Astrocyte (in vitro differentiated cells and primary cell): ENCODE measurements around the gene NFS1. TPM values are rescaled to one million over a fixed set of nuclear protein-coding genes. Genes with fewer than 3 reads are reported as not detected.

Experiments
- DNase-seq: peaks from one replicate; pipeline ENCODE4 v3.0.0-alpha.2; 2010; ENCODE audit warnings: low read depth
- FAIRE-seq: peaks from 2 replicates; lab custom pipeline; 2011; peaks lifted over from hg19 to GRCh38; lab: Jason Lieb, UNC
- H2AFZ ChIP-seq: 2 replicates; pipeline ENCODE4 v1.6.0; 2012; ENCODE audit warnings: low read depth, low read length, inconsistent platforms
- H3K27ac ChIP-seq: 2 replicates; pipeline ENCODE4 v1.5.1; 2011; ENCODE audit warnings: low read depth, low read length, inconsistent platforms
- H3K27me3 ChIP-seq: 2 replicates; pipeline ENCODE4 v1.6.0; 2011; ENCODE audit warnings: low read length, inconsistent platforms; ENCODE audit not compliant: insufficient read depth
- H3K36me3 ChIP-seq: 2 replicates; pipeline ENCODE4 v1.5.1; 2011; ENCODE audit warnings: low read length, inconsistent platforms; ENCODE audit not compliant: insufficient read depth
- H3K4me1 ChIP-seq: 2 replicates; pipeline ENCODE4 v1.5.1; 2011; ENCODE audit warnings: low read length, inconsistent platforms; ENCODE audit not compliant: insufficient read depth
- H3K4me2 ChIP-seq: 2 replicates; pipeline ENCODE4 v1.6.0; 2012; ENCODE audit warnings: low read length, inconsistent platforms
- H3K4me3 ChIP-seq: 2 replicates; pipeline ENCODE4 v1.5.1; 2011; ENCODE audit warnings: low read depth, mild to moderate bottlenecking, low read length, inconsistent platforms; ENCODE audit not compliant: insufficient read depth
- H3K79me2 ChIP-seq: 2 replicates; pipeline ENCODE4 v1.6.0; 2012; ENCODE audit warnings: mild to moderate bottlenecking, low read length, inconsistent platforms; ENCODE audit not compliant: insufficient read depth
- H3K9ac ChIP-seq: 2 replicates; pipeline ENCODE4 v1.6.0; 2012; ENCODE audit warnings: mild to moderate bottlenecking, low read length, inconsistent platforms
- H3K9me3 ChIP-seq: 2 replicates; pipeline ENCODE4 v1.5.1; 2012; ENCODE audit warnings: low read depth, mild to moderate bottlenecking, low read length, inconsistent platforms; ENCODE audit not compliant: insufficient read depth
- H4K20me1 ChIP-seq: 2 replicates; pipeline ENCODE4 v1.6.0; 2012; ENCODE audit warnings: low read length, inconsistent platforms; ENCODE audit not compliant: insufficient read depth
- H3K27ac Mint-ChIP-seq: one replicate; pipeline ENCODE4 v1.8.0; 2021; ENCODE audit warnings: mild to moderate bottlenecking, mixed read lengths; ENCODE audit not compliant: unreplicated experiment
- H3K27me3 Mint-ChIP-seq: one replicate; pipeline ENCODE4 v1.8.0; 2021; ENCODE audit warnings: low read depth, mixed read lengths; ENCODE audit not compliant: unreplicated experiment
- H3K36me3 Mint-ChIP-seq: one replicate; pipeline ENCODE4 v1.8.0; 2021; ENCODE audit warnings: low read depth, mixed read lengths; ENCODE audit not compliant: unreplicated experiment
- H3K4me1 Mint-ChIP-seq: one replicate; pipeline ENCODE4 v1.8.0; 2021; ENCODE audit warnings: low read depth, mixed read lengths; ENCODE audit not compliant: unreplicated experiment
- H3K4me3 Mint-ChIP-seq: one replicate; pipeline ENCODE4 v1.8.0; 2021; ENCODE audit warnings: mild to moderate bottlenecking, moderate library complexity, mixed read lengths; ENCODE audit not compliant: unreplicated experiment
- H3K9me3 Mint-ChIP-seq: one replicate; pipeline ENCODE4 v1.8.0; 2021; ENCODE audit warnings: mild to moderate bottlenecking, mixed read lengths; ENCODE audit not compliant: unreplicated experiment
- CTCF ChIP-seq: IDR thresholded peaks from 2 replicates; pipeline ENCODE4 v1.5.1; 2011; ENCODE audit warnings: low read depth, mild to moderate bottlenecking, inconsistent platforms, low read length, moderate library complexity; ENCODE audit not compliant: insufficient read depth
- EZH2 ChIP-seq: IDR thresholded peaks from 2 replicates; pipeline ENCODE4 v1.6.1; 2012; ENCODE audit warnings: mild to moderate bottlenecking, low read length, inconsistent platforms; ENCODE audit not compliant: insufficient read depth
- total RNA-seq: library from RNA; stranded (reverse); gene quantifications from 2 replicates; pipeline ENCODE4 v1.2.1, GENCODE V29; 2021

Gene NFS1
- total RNA-seq, 1 donor from 2014 or later = 30.3 TPM

- H3K4me3 Mint-ChIP-seq = peak overlapping the region; percentile 75
Observed at GRCh38 chr20:35619196-35620095, 79.7 kb downstream of the NFS1 start.

GRCh38 chr20:35618263-35619131 is 80.7 kb downstream of the NFS1 start:
- Histone ChIP-seq H3K4me1 (peaks cover 28% of the 10 kb centered on the region), H3K79me2 (no peaks in the 10 kb centered on the region), H3K9me3 (no peaks in the 10 kb centered on the region), H2AFZ (peak overlapping the region; percentile 16), H4K20me1 (peaks cover 11% of the 10 kb centered on the region), H3K4me2 (peak overlapping the region; percentile 89), H3K27ac (no peak overlapping the region), H3K9ac (peak overlapping the region; percentile 65), H3K27me3 (no peaks in the 10 kb centered on the region), H3K36me3 (peaks cover 7% of the 10 kb centered on the region), H3K4me3 (peak overlapping the region; percentile 51)
- peak; percentile 8 for DNase-seq
- Mint-ChIP-seq H3K4me3 (peak overlapping the region; percentile 89), H3K9me3 (no peaks in the 10 kb centered on the region), H3K27ac (no peak overlapping the region), H3K36me3 (peaks cover 4% of the 10 kb centered on the region), H3K27me3 (peaks cover 6% of the 10 kb centered on the region), H3K4me1 (no peaks in the 10 kb centered on the region)
- no peak for TF ChIP-seq EZH2
- no peak for TF ChIP-seq CTCF
- FAIRE-seq = no peak

More at GRCh38 chr20:35619196-35620095, 79.7 kb downstream of the NFS1 start:
- Mint-ChIP-seq H3K27me3 (no peaks in the 10 kb centered on the region), H3K4me1 (no peaks in the 10 kb centered on the region), H3K9me3 (no peaks in the 10 kb centered on the region), H3K36me3 (peaks cover 4% of the 10 kb centered on the region), H3K27ac (no peak overlapping the region)
- H3K27ac ChIP-seq = no peak overlapping the region
- peak overlapping the region; percentile 89 for H3K4me2 ChIP-seq
- H3K9me3 ChIP-seq = no peaks in the 10 kb centered on the region
- TF ChIP-seq EZH2 (no peak), CTCF (peak; percentile 28)
- peak overlapping the region; percentile 50 for H3K4me3 ChIP-seq
- peaks cover 7% of the 10 kb centered on the region for H3K36me3 ChIP-seq
- no peaks in the 10 kb centered on the region for H3K79me2 ChIP-seq
- FAIRE-seq (no peak), DNase-seq (peak; percentile 59)
- H3K9ac ChIP-seq = peak overlapping the region; percentile 65
- H3K27me3 ChIP-seq = no peaks in the 10 kb centered on the region
- H4K20me1 ChIP-seq = peaks cover 11% of the 10 kb centered on the region
- H3K4me1 ChIP-seq = peaks cover 28% of the 10 kb centered on the region
- peak overlapping the region; percentile 37 for H2AFZ ChIP-seq

Other genes with a start within 250 kb of the NFS1 start
- gene CEP250, start 243.8 kb downstream of the NFS1 start, total RNA-seq = 81.2 and 107 TPM in 2 replicates
- gene C20orf173, start 169.7 kb downstream of the NFS1 start, total RNA-seq = not detected in 2 replicates
- gene ERGIC3, start 157.3 kb downstream of the NFS1 start, total RNA-seq = 198 and 205 TPM in 2 replicates
- gene SPAG4, start 83.5 kb downstream of the NFS1 start, total RNA-seq = 1.2 TPM in 2 replicates
- gene CPNE1, start 34.5 kb downstream of the NFS1 start, total RNA-seq = 194 and 200 TPM in 2 replicates
- gene RBM12, start 34.5 kb downstream of the NFS1 start, total RNA-seq = 78.1 and 88.4 TPM in 2 replicates
- 185 and 201 TPM in 2 replicates for gene ROMO1, start 53 bp upstream of the NFS1 start, total RNA-seq
- gene RBM39, start 42.9 kb upstream of the NFS1 start, total RNA-seq = 204 and 208 TPM in 2 replicates
- 32.6 and 40.1 TPM in 2 replicates for gene PHF20, start 72.7 kb upstream of the NFS1 start, total RNA-seq